Activated CD4-positive, CD25-positive, alpha-beta regulatory T cell treated with anti-CD3 and anti-CD28 coated beads, Interleukin-2, amount 50 U/mL, for 72 hours (primary cell): ENCODE measurements around the gene EQTN.

Experiments
- DNase-seq: peaks from one replicate; pipeline ENCODE4 v3.0.0; 2021

EQTN gene

GRCh38 chr9:27297050-27297449 lies at the start of gene EQTN:
Gene EQTN, minus strand, starts transcription at chr9:27297150. Its CDS starts 95 bp downstream, at chr9:27297055.
- DNase-seq, result no peak

DNA sequence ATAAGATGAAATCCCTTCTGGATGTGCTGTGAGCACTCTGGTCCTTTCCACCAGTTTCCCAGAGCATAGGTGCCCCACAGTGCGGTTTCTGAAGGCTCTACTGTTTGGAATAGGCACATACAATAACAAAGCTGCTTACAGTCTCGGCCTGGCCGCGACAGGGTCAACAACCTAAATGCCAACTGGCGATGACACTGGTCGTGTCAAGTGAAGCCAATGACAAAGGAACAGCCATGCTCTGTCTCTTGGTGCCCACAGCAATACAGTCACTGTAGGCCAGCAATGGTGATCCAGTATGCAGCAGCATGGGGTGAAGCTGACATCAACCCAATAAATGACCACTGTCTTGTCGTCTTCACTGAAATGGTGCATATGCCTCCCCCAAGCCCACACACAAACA lies 47.8 kb upstream of the EQTN start:
- no peak for DNase-seq

GRCh38 chr9:27341545-27342294 lies 44.8 kb upstream of the EQTN start:
- DNase-seq, result no peak

GRCh38 chr9:27340961-27341511 lies 44.1 kb upstream of the EQTN start:
- DNase-seq, result no peak

DNA sequence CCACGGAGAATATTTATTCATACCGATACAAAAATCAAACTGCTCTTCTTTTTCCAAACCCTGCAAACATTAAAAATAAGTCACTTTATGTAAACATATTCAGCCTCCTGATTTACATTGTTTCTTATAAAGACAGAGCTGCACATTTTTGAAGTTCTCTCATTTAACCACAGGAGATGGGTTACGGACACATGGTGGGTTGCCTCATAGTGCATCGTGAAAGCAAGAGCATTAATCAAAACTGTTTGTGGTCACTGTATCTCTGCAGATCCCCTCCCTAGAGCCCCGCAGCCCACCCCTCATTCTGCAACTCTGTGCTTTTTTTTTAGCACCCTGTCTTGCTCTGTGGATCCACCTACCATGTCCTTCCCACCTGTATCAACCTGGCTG lies 43.3 kb upstream of the EQTN start:
- no peak for DNase-seq

DNA sequence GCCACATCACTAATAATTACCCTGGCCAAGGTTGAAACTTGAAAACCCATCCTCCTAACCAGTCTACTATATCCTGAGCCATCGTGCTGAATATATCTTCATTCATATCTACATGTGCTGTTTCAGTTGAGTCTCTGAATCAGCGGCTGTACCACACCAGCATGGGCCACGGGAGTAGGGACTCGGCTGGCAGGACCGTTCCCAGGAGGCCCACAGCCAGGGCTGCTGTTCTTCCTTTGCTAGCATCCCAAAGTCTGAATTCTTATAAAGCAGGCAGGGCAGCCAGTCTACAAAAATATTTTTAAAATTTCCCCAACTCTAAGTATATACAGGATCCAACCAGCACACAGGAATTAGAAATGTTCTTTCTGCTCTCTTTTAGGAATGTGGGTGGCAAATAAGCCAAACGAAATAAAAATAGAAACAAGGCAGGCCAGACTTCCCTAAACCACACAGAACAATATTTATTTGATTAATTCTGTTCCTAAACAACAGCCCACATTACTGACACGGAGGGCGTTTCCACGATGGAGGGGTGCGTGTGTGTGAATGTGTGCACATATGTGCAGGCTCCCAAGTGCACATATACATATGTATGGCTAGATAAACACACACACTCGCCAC lies 42.8 kb upstream of the EQTN start:
- DNase-seq, result no peak

GRCh38 chr9:27338527-27338903 lies 41.6 kb upstream of the EQTN start:
- DNase-seq, result no peak

DNA sequence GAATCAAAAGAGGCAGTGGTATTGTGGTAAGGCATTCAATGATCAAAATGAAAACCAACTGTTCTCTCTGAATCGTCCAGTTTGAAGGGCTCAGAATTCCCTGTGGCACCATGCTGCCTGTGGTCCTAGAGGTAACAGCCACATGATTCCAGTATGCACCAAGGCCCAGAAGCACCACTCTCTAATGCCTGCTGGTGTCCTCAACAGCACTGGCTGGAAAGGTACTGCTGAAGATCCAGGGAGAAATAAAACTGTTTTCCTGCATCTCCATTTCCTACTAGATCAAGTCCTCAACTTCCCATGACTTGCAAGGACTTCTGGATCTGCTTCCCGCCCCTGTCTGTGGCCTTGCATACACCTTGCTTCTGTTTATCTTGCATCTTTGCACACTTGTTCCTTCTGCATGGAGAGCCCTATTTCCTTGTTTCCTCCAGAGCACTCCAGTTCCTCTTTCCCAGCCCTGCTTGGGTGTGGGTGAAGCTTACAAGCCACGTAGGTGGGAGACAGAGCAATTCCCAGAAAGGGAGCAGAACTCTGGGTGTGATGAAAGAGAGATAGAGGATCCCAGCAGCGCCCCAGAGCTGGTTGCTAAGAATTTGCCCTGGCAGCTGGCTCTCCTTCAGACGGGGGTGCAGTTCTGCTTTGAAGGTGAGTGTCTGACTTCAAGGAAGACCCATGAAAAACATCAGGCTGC lies 41.0 kb upstream of the EQTN start:
- no peak for DNase-seq

DNA sequence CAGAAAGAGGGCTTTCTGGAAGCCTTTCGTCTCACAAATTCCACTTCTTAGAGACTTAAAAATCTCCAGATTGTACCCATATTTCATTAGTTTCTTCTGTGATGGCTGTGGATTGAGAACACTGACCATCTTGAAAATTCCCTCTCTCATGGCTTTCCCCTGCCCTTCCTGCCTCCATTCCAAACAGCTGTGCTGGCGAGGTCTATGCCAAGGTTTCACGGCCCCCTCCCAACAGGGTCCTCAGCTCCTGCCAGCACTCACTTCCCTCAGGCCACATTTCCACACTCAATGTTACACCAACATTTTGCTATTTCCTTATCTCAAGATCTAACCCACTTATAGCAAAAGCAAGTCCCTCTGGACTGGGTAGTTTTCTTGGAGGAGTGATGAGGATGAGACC lies 40.3 kb upstream of the EQTN start:
- DNase-seq, result no peak

- no peak for DNase-seq
Measured at GRCh38 chr9:27336829-27337228, 39.9 kb upstream of the EQTN start.

- no peak for DNase-seq
Measured at GRCh38 chr9:27336126-27336525, 39.2 kb upstream of the EQTN start.

DNA sequence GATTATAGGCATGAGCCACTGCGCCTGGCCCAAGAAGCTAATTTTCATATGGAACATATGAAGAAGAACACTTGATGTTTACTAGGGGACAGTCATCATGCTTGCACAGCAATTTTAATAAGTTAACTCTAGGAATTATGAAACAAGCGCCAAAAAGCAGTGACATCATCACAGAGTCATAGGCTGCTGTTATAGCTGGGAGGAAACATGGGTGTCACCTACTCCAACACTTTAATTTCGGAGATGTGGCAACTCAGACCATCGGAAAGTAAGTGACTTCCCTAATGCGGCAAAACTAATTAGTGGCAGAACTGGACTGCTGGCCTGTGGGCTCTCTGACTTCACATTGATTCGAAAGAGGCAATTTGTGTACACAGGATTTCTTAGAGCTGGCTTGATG lies 38.1 kb upstream of the EQTN start:
- no peak for DNase-seq

DNA sequence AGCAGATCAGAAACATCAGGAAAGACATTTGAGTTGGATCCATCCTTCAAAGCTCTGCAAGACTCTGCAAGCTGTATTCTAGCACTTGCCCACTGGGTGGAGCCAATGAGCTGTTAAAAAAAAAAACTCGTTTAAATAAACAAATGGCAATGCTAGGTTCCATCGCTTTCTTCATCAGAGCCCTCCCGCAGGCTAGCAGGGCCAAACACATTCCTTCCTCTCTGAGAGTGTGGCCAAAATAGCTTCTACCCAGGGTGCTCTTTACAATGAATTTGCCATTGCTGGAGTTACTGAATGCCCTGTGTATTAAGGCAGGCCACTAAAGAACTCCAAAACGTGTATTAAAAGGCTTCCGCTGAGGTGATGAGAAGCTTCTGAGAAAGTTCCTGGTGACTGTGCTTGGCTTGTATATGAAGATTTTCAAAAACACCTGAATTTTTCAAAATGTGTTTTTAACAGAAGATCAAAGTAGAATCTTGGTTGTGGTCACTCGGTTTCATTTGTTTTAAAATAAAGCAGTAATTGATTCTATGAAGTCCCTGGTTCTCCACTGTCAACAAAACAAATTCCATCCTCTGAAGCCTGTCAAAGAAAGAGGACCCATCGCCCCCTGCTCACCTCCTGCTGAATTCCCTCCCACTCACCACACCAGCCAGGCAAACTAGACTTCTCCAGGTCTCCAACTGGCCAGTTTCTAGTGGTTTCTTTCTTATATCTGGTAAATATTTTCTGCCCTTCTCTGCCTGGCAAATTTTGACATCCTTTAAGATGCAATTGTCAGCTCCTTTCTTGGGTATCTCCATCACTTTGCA lies 36.5 kb upstream of the EQTN start:
- DNase-seq, result peak; percentile 51

DNA sequence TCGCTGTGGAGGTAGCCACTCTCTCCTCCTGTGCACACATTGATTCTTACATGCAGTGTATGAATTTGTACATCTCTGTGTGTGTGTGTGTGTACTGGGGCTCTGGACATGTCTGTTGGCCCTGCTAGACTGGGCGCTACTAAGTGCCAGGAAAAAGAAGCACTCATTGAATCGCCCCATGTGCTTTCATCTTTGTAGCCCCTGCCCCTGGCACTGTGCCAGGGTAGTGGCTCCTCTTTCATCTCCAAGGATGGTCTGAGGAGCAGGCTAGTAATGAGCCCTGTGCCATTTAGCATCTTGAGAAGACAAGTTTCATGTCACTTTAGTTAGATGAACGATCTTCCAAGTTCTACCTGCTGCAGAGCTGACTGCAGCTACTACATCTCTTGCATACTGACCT lies 34.4 kb upstream of the EQTN start:
- no peak for DNase-seq

GRCh38 chr9:27329291-27329690 lies 32.3 kb upstream of the EQTN start:
- no peak for DNase-seq

DNA sequence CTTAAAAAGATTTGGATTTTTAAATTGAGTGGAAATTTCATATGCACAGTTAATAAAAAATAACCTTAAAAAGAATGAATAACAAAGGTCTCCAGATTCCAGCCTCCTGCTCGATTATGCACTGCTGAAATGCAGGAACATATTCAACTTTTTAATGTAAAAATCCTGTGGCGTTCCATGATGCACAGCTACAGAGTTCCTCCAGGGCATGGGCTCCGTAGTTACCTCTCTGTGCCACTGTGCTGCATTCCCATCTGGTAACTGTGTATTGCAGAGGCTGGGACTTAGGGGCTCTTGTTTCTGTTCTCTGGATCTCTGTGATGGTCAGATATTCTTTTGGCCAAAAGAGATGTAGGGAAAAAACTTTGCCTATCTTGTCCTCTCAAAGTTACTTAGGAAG lies 31.5 kb upstream of the EQTN start:
- no peak for DNase-seq

- no peak for DNase-seq
Measured at GRCh38 chr9:27311184-27311583, 14.2 kb upstream of the EQTN start.

GRCh38 chr9:27310582-27310981 lies 13.6 kb upstream of the EQTN start:
- no peak for DNase-seq

- no peak for DNase-seq
Measured at GRCh38 chr9:27308691-27309390, 11.9 kb upstream of the EQTN start.

GRCh38 chr9:27304521-27304920 lies 7.6 kb upstream of the EQTN start:
- DNase-seq, result no peak

GRCh38 chr9:27303219-27303618 lies 6.3 kb upstream of the EQTN start:
- DNase-seq, result no peak

DNA sequence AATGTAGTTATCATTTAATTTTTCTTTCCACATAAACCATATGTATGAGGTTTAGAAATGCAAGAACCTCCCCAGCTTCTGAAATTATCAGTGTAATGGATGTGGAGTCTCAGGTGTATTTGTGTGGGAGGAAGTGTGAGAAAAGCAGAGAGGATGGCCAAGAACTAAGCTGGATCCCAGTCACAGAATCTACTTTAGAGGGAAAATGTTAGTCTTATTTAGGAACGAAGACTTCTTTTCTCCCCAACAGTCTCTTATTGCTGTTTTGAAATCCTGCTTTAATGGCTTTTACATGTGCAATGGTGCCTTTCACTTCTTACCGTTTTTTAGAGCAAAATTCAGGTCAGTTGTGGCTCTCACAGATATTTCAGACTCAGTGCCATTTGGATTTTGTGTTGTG lies 3.0 kb downstream of the EQTN start:
- no peak for DNase-seq
